Gastrocnemius medialis (tissue), 4 donors: ENCODE measurements around the gene EBNA1BP2. TPM values are rescaled to one million over a fixed set of nuclear protein-coding genes. Genes with fewer than 3 reads are reported as not detected.

Source experiments
- ATAC-seq, 2 donors: fragments of 150-250 bp; one replicate each; pipeline ENCODE4 v1.9.1; 2016
- DNase-seq, 2 donors: peaks; one replicate each; pipeline ENCODE4 v3.0.0-alpha.2; 2019
- H3K27ac ChIP-seq, 4 donors: fragments of 200-600 bp; sonication (generic); 1 replicate in 1 of 4; 2 replicates in 3 of 4; pipeline ENCODE4 v1.5.1; 2016 to 2018; ENCODE audit warnings: mild to moderate bottlenecking in 2 of 4, moderate library complexity in 1 of 4
- H3K27me3 ChIP-seq, 3 donors: fragments of 200-600 bp; sonication (generic) in 2 of 3; 1 replicate in 1 of 3; 2 replicates in 2 of 3; pipeline versions ENCODE4 v1.5.1 to v1.6.0; 2016 to 2019; ENCODE audit warnings: mild to moderate bottlenecking in 1 of 3, moderate library complexity in 1 of 3
- H3K36me3 ChIP-seq, 2 donors: fragments of 200-600 bp; sonication (generic) in 1 of 2; one replicate each; pipeline ENCODE4 v1.5.1; 2017 to 2018
- H3K4me1 ChIP-seq, 2 donors: fragments of 200-600 bp; sonication (generic) in 1 of 2; one replicate each; pipeline ENCODE4 v1.5.1; 2016 to 2017; ENCODE audit warnings: mild to moderate bottlenecking in 2 of 2
- H3K4me3 ChIP-seq, 4 donors: fragments of 200-600 bp; sonication (generic) in 3 of 4; 1 replicate in 1 of 4; 2 replicates in 3 of 4; pipeline ENCODE4 v1.5.1; 2016 to 2019; ENCODE audit warnings: mild to moderate bottlenecking in 2 of 4
- H3K9me3 ChIP-seq, 3 donors: fragments of 200-600 bp; sonication (generic) in 2 of 3; 1 replicate in 1 of 3; 2 replicates in 2 of 3; pipeline ENCODE4 v1.5.1; 2016 to 2019
- CTCF ChIP-seq, 5 experiments: fragments of 450-650 bp in 3 of 5; fragments of 200-600 bp in 2 of 5; sonication (generic) in 2 of 5; IDR thresholded peaks in 4 of 5; conservative IDR thresholded peaks in 1 of 5; 1 replicate in 4 of 5; 2 replicates in 1 of 5; pipeline ENCODE4 v1.5.1; 2016 to 2019; ENCODE audit warnings: antibody characterized with exemption in 5 of 5, mild to moderate bottlenecking in 3 of 5, moderate library complexity in 3 of 5
- POLR2A ChIP-seq, 2 donors: fragments of 450-650 bp; IDR thresholded peaks; one replicate each; pipeline ENCODE4 v1.6.1; 2017; ENCODE audit warnings: antibody characterized with exemption in 2 of 2, mild to moderate bottlenecking in 2 of 2, moderate library complexity in 2 of 2
- in situ Hi-C, 4 donors: fragments of 200-750 bp; cut with MboI; loops; one replicate each; pipeline versions ENCODE4 v1.15.0 to v1.8.0; 2017; ENCODE audit warnings: low sequenced_read_pairs in 4 of 4
- intact Hi-C: fragments of 100-400 bp; cut with DNase I; formaldehyde crosslinking; loops from one replicate; pipeline ENCODE4 v1.15.1; 2023; ENCODE audit warnings: low total_unique reads
- total RNA-seq, 4 donors: library from RNA; depleted of rRNA; stranded (reverse); fragments of >200 nt; gene quantifications; one replicate each; pipeline versions ENCODE4 v1.1.0 to v1.2.3, GENCODE V29; 2016

The EBNA1BP2 gene
- total RNA-seq, 4 donors from 2014 or later: 41.2 to 68.4 (median 59.1) TPM

DNA sequence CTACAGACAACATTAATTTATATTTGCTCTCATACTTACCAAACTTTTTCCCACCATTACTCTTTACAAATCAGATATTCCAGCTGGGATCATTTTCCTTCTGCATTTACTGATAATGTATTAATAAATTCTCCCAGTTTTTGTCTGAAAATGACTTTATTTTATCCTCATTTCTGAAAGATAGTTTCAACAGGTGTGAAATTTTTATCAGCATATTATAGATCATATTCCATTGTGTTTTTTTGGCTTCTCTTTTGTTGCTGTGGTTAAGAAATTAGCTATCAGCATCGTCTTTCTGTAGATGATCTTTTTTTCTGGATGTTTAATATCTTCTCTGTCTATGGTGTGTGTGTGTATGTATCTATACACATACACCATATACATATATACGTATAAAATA is 2.8 kb upstream of the EBNA1BP2 start:
- in situ Hi-C loops: no loop called here

GRCh38 chr1:43172527-43172972 is 460 bp upstream of the EBNA1BP2 start:
- ATAC-seq: peak; percentile 95 to 96
- Histone ChIP-seq H3K4me3 (peak overlapping the region; percentile 85 to 94 (median 92)), H3K27me3 (peaks cover 0 to 11% (median 0%) of the 10 kb centered on the region in 3 donors), H3K9me3 (no peaks in the 10 kb centered on the region), H3K36me3 (peaks cover 0 to 29% of the 10 kb centered on the region in 2 donors), H3K27ac (peak overlapping the region; percentile 50 to 81 (median 74)), H3K4me1 (peaks cover 14% of the 10 kb centered on the region in 2 donors)
- intact Hi-C loops: loop anchor here (5.0 to 10.0 kb wide), 5 partner anchors 195 to 715 kb away; partner anchors contain the start of genes C1orf50, ELOVL1, KDM4A and P3H1
- peak; percentile 73 to 77 for DNase-seq
- TF ChIP-seq POLR2A (IDR thresholded peaks at IDR 0.05) (no peak), CTCF (IDR thresholded peaks at IDR 0.05 in 4 of 5, conservative IDR thresholded peaks at IDR 0.05 in 1 of 5) (no peak)
- in situ Hi-C loops: no loop called here

More for the DNA sequence above, 2.8 kb upstream of the EBNA1BP2 start:
- ATAC-seq (no peak), DNase-seq (no peak)
- TF ChIP-seq POLR2A (IDR thresholded peaks at IDR 0.05) (no peak), CTCF (IDR thresholded peaks at IDR 0.05 in 4 of 5, conservative IDR thresholded peaks at IDR 0.05 in 1 of 5) (no peak)
- H3K27me3 ChIP-seq: peaks cover 0 to 11% (median 0%) of the 10 kb centered on the region in 3 donors
- H3K4me1 ChIP-seq: peaks cover 14% of the 10 kb centered on the region in 2 donors
- no peak overlapping the region for H3K4me3 ChIP-seq
- H3K36me3 ChIP-seq: peaks cover 0 to 8% of the 10 kb centered on the region in 2 donors
- H3K9me3 ChIP-seq: no peaks in the 10 kb centered on the region
- intact Hi-C loops: loop anchor here (5.0 to 10.0 kb wide), 5 partner anchors 192 to 718 kb away; partner anchors contain the start of genes C1orf50, ELOVL1, KDM4A and P3H1
- no peak overlapping the region for H3K27ac ChIP-seq

GRCh38 chr1:43171312-43171875 is 696 bp downstream of the EBNA1BP2 start:
- in situ Hi-C loops: no loop called here
- peaks cover 14% of the 10 kb centered on the region in 2 donors for H3K4me1 ChIP-seq
- H3K36me3 ChIP-seq: peaks cover 0 to 40% of the 10 kb centered on the region in 2 donors
- DNase-seq: no peak
- TF ChIP-seq CTCF (IDR thresholded peaks at IDR 0.05 in 4 of 5, conservative IDR thresholded peaks at IDR 0.05 in 1 of 5) (no peak), POLR2A (IDR thresholded peaks at IDR 0.05) (no peak)
- H3K27me3 ChIP-seq: peaks cover 0 to 5% (median 0%) of the 10 kb centered on the region in 3 donors
- peak overlapping the region; percentile 85 to 94 (median 92) for H3K4me3 ChIP-seq
- H3K9me3 ChIP-seq: no peaks in the 10 kb centered on the region
- intact Hi-C loops: loop anchor here (5.0 to 10.0 kb wide), 5 partner anchors 196 to 714 kb away; partner anchors contain the start of genes C1orf50, ELOVL1, KDM4A and P3H1
- ATAC-seq: no peak
- peak overlapping the region; percentile 50 to 81 (median 74) for H3K27ac ChIP-seq

DNA sequence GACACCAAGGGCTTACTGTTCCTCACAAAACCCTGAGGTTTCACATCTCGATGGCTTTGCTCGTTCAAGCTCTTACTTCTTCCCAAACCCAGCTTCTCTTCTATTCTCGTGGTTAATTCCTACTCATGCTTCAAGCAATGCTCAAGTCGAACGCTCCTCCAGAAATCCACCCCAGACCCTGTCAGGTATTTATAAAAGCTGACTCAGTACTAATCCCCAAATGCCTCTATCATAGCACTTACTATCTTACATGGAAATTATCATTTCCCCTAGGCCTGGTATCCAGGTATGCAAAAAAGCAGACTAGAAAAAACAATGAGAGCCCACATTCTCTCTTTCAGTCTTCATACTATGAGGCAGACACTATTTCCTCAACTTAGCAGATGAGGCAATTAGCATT is 6.3 kb downstream of the EBNA1BP2 start:
- in situ Hi-C loops (no loop called here), intact Hi-C loops (no loop called here)
- no peaks in the 10 kb centered on the region for H3K27me3 ChIP-seq
- H3K4me3 ChIP-seq: no peak overlapping the region
- H3K27ac ChIP-seq: no peak overlapping the region
- H3K4me1 ChIP-seq: peaks cover 0 to 1% of the 10 kb centered on the region in 2 donors
- DNase-seq (no peak), ATAC-seq (no peak)
- TF ChIP-seq CTCF (IDR thresholded peaks at IDR 0.05 in 4 of 5, conservative IDR thresholded peaks at IDR 0.05 in 1 of 5) (no peak), POLR2A (IDR thresholded peaks at IDR 0.05) (no peak)
- no peaks in the 10 kb centered on the region for H3K9me3 ChIP-seq
- peaks cover 0 to 71% of the 10 kb centered on the region in 2 donors for H3K36me3 ChIP-seq
